Endothelial cell of umbilical vein (primary cell): ENCODE results near the gene SNX3. TPM values are rescaled to one million over a fixed set of nuclear protein-coding genes. Genes with fewer than 3 reads are reported as not detected.

Source experiments
- BruUV-seq: library from RNA; stranded (reverse); fragments of 400-500 nt; replicated peaks from 2 replicates; lab custom pipeline; 2021; lab: Mats Ljungman, UMichigan
- CTCF ChIA-PET: fragments of 300-600, 350-600 bp; sonication (Branson Sonifier 250); formaldehyde crosslinking; loops from one replicate; lab custom pipeline; 2021; ENCODE audit warnings: antibody characterized with exemption, inconsistent platforms; lab: Charles Lee
- POLR2A ChIA-PET: fragments of 300-600, 350-600 bp; sonication (Branson Sonifier 250); formaldehyde crosslinking; loops from one replicate; lab custom pipeline; 2021; ENCODE audit warnings: antibody characterized with exemption, inconsistent platforms; lab: Charles Lee
- DNase-seq: peaks from one replicate; pipeline ENCODE4 v3.0.0-alpha.2; 2011; ENCODE audit warnings: low read depth, low spot score
- FAIRE-seq: peaks from 2 replicates; lab custom pipeline; 2011; peaks lifted over from hg19 to GRCh38; lab: Jason Lieb, UNC
- H2AFZ ChIP-seq: 2 replicates; pipeline ENCODE4 v1.6.0; 2012; ENCODE audit warnings: low read depth, low read length, control low read depth, inconsistent platforms
- H3K27ac ChIP-seq: 2 replicates; pipeline ENCODE4 v1.5.1; 2011; ENCODE audit warnings: low read depth, mild to moderate bottlenecking, control low read depth, low read length, moderate library complexity; ENCODE audit not compliant: insufficient read depth
- H3K27me3 ChIP-seq, 2 experiments: 2 replicates each; pipeline versions ENCODE4 v1.6.0 to v1.6.1; 2011; ENCODE audit warnings: low read length in 2 of 2, mixed read lengths in 1 of 2; ENCODE audit not compliant: control insufficient read depth in 2 of 2, insufficient read depth in 2 of 2
- H3K36me3 ChIP-seq, 2 experiments: 2 replicates in 1 of 2; 3 replicates in 1 of 2; pipeline ENCODE4 v1.5.1; 2011; ENCODE audit warnings: low read length in 2 of 2, mild to moderate bottlenecking in 1 of 2, moderate library complexity in 1 of 2; ENCODE audit not compliant: control insufficient read depth in 2 of 2, insufficient read depth in 2 of 2; ENCODE audit errors: extremely low read depth in 1 of 2
- H3K4me1 ChIP-seq: 3 replicates; pipeline ENCODE4 v1.5.1; 2011; ENCODE audit warnings: mild to moderate bottlenecking, low read length; ENCODE audit not compliant: control insufficient read depth, insufficient read depth; ENCODE audit errors: extremely low read depth
- H3K4me2 ChIP-seq: 2 replicates; pipeline ENCODE4 v1.6.1; 2011; ENCODE audit warnings: low read length, control low read depth, mixed read lengths; ENCODE audit not compliant: insufficient read depth
- H3K4me3 ChIP-seq, 3 experiments: fragments of 200-600 bp in 1 of 3; sonication (generic), shearing (Covaris generic) in 1 of 3; replicated peaks in 1 of 3; 2 replicates each; pipeline ENCODE4 v1.5.1; 2011 to 2016; ENCODE audit warnings: control low read depth in 3 of 3, low read length in 3 of 3, mild to moderate bottlenecking in 2 of 3, inconsistent platforms in 1 of 3, low read depth in 1 of 3, moderate library complexity in 1 of 3; ENCODE audit not compliant: insufficient read depth in 1 of 3
- H3K79me2 ChIP-seq: 2 replicates; pipeline ENCODE4 v1.6.0; 2012; ENCODE audit warnings: low read length, inconsistent platforms; ENCODE audit not compliant: control insufficient read depth, insufficient read depth
- H3K9ac ChIP-seq: replicated peaks from 2 replicates; pipeline ENCODE3; 2011; ENCODE audit warnings: low read length, control low read depth; ENCODE audit not compliant: insufficient read depth; ENCODE audit errors: extremely low read depth
- H3K9me1 ChIP-seq: replicated peaks from 3 replicates; pipeline ENCODE4 v1.6.0; 2011; ENCODE audit warnings: mild to moderate bottlenecking, low read length; ENCODE audit not compliant: control insufficient read depth, insufficient read depth; ENCODE audit errors: extremely low read depth
- H3K9me3 ChIP-seq: replicated peaks from 2 replicates; pipeline ENCODE4 v1.5.1; 2012; ENCODE audit warnings: low read length, inconsistent platforms; ENCODE audit not compliant: control insufficient read depth, insufficient read depth
- H4K20me1 ChIP-seq: replicated peaks from 2 replicates; pipeline ENCODE3; 2011; ENCODE audit warnings: mild to moderate bottlenecking, low read length; ENCODE audit not compliant: control insufficient read depth, insufficient read depth; ENCODE audit errors: extremely low read depth
- EZH2 ChIP-seq: IDR thresholded peaks from 2 replicates; pipeline ENCODE4 v1.6.1; 2012; ENCODE audit warnings: borderline replicate concordance, low read depth, mild to moderate bottlenecking, moderate library complexity, low read length, inconsistent platforms; ENCODE audit not compliant: severe bottlenecking
- FOS ChIP-seq: IDR thresholded peaks from 2 replicates; pipeline ENCODE4 v1.6.1; 2011; ENCODE audit warnings: mild to moderate bottlenecking, low read length, moderate library complexity, borderline replicate concordance; ENCODE audit not compliant: insufficient read depth
- GATA2 ChIP-seq: IDR thresholded peaks from 2 replicates; pipeline ENCODE4 v1.7.0; 2011; ENCODE audit warnings: low read depth, mild to moderate bottlenecking, moderate library complexity, mixed read lengths, low read length; ENCODE audit not compliant: insufficient read length, insufficient read depth
- JUN ChIP-seq: IDR thresholded peaks from 2 replicates; pipeline ENCODE4 v1.6.1; 2011; ENCODE audit warnings: borderline replicate concordance, low read depth; ENCODE audit not compliant: insufficient read length, insufficient read depth
- MYC ChIP-seq: IDR thresholded peaks from one replicate; pipeline ENCODE4 v1.6.1; 2011; ENCODE audit warnings: mild to moderate bottlenecking, low read depth, low read length
- POLR2A ChIP-seq: IDR thresholded peaks from 2 replicates; pipeline ENCODE4 v1.6.1; 2012; ENCODE audit warnings: low read depth, mild to moderate bottlenecking, control low read depth, low read length
- POLR2AphosphoS5 ChIP-seq: IDR thresholded peaks from 2 replicates; pipeline ENCODE4 v1.6.1; 2012; ENCODE audit warnings: low read depth, mild to moderate bottlenecking, control low read depth, low read length, moderate library complexity; ENCODE audit not compliant: insufficient read depth
- dilution Hi-C: fragments of 300-500 bp; cut with MboI; formaldehyde crosslinking; loops from one replicate; pipeline ENCODE4 v1.15.0; 2019; ENCODE audit warnings: low sequenced_read_pairs; ENCODE audit not compliant: extremely low pct_ligation_motif_present
- intact Hi-C: fragments of 100-400 bp; cut with micrococcal nuclease; formaldehyde crosslinking; loops from one replicate; pipeline ENCODE4 v1.10.0; 2022
- polyA plus RNA-seq, 4 experiments: library from polyadenylated mRNA; depleted of rRNA in 3 of 4; stranded (reverse) in 3 of 4; unstranded in 1 of 4; fragments of >200 nt; gene quantifications; 2 replicates each; pipeline versions ENCODE4 v1.2.1 to v1.2.3, GENCODE V29; 2011 to 2012; ENCODE audit warnings: missing spikeins in 1 of 4
- total RNA-seq: library from RNA; stranded (reverse); gene quantifications from 2 replicates; pipeline ENCODE4 v1.2.3, GENCODE V29; 2021
- TF ChIP-seq, protein P1 (sequence below): IDR thresholded peaks from 2 replicates; pipeline ENCODE4 v1.6.1; 2011; ENCODE audit not compliant: insufficient read depth, insufficient read length
- TF ChIP-seq, protein P2 (sequence below), 2 donors: IDR thresholded peaks; 1 replicate in 1 of 2; 2 replicates in 1 of 2; pipeline ENCODE4 v1.5.1; 2011; ENCODE audit warnings: low read length in 2 of 2, mild to moderate bottlenecking in 2 of 2, moderate library complexity in 2 of 2, control low read depth in 1 of 2, inconsistent platforms in 1 of 2, low read depth in 1 of 2; ENCODE audit not compliant: insufficient read depth in 1 of 2; ENCODE audit errors: extremely low read depth in 1 of 2

The SNX3 gene
- total and polyA plus RNA-seq, 2 donors (not counting 3 experiments of a cell fraction or from before 2014, with no cell fraction given) = 155 to 281 TPM

DNA sequence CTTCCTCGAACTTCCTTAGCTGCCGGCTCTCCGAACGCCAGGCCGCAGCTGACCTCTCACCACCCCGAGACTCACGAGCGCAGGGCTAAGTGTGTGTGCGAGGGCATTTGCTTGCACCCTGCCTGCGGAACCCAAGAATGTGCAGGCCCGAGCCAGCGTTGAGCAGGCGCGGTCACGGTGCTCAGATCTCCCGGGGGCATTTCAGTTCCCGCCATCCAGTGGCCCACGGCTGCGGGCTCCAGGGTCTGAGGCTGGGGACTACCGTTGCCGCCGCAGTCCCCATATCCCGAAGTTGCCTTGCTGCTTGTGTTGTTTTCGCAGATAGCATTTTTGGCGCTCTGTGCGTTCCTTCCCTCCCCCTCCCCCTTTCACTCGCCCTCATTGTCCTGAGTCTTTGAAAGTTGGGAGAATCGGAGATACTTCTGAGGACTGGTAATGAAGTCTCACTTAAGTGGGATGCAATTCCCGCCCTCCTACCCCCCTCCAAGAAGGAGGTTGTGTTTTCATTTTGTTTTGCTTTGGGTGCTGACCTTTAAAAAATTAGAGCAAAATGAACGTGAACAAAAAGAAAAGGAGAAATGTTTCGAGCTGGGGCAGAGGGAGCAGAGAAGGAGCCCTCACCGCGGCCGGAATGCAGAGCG lies 93.3 kb downstream of the SNX3 start:
- Histone ChIP-seq H3K27me3 (peaks cover 97 to 100% of the 10 kb centered on the region in 2 experiments), H3K36me3 (no peaks in the 10 kb centered on the region), H3K4me3 (no peak overlapping the region), H3K4me2 (no peak overlapping the region), H3K9ac (no peak overlapping the region), H3K9me3 (no peaks in the 10 kb centered on the region), H3K9me1 (no peaks in the 10 kb centered on the region), H3K27ac (no peak overlapping the region), H3K79me2 (no peaks in the 10 kb centered on the region), H2AFZ (no peak overlapping the region), H3K4me1 (peaks cover 4% of the 10 kb centered on the region), H4K20me1 (no peaks in the 10 kb centered on the region)
- DNase-seq (no peak), FAIRE-seq (no peak)
- CTCF ChIA-PET = interaction anchor here (0.9 to 1.8 kb wide), 3 partner anchors 9 to 93 kb away, joined by 3 to 6 read pairs (median 4); partner anchors contain the start of gene SNX3
- intact Hi-C loops (loop anchor here (2.0 to 5.0 kb wide), 2 partner anchors 53 to 325 kb away; no protein-coding TSS in a partner anchor), dilution Hi-C loops (no loop called here)
- POLR2A ChIA-PET = no interaction called here
- peak; percentile 9 for TF ChIP-seq EZH2
- TF ChIP-seq FOS = no peak
- BruUV-seq = no TSS peak

DNA sequence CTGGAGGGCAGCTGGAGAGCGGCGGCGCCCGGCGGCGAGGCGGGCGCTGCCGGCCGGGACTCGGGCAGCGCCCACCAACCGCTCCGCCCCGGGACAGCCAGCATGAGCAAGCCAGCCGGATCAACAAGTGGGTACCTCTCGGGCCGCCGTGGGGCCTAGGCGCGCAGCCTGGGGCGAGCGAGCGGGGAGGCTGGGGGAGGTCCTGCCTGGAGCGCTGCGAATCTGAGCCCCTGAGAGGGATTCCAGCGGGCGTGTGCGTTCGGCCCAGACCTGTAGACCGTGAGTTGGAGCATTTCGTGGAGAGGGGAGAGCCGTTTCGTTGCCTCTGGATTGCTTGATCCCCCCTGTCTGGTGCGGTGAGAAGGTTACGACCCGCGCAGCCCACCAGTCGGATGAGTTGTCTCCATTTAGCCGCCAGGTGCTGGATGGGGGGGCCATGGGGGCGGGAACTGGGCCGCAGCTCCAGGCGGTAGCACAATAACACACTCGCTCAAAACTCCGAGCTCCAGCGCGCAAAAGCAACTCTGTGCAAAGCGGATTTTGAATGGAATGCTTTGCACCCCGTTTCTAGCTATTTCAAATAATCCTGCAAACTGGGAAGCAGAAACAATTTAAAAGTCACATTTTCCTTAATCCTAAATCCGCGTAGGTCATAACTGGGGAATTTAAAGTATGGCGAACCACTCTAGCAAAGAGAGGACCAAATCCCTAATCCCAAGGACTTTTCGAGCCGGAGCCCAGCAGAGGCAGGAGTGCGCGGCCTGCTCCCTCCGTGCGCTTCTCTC lies 94.0 kb downstream of the SNX3 start:
- ChIA-PET CTCF (interaction anchor here (1.8 kb wide), 1 partner anchor 10 kb away, joined by 6 read pairs; no protein-coding TSS in a partner anchor), POLR2A (no interaction called here)
- Histone ChIP-seq H3K4me1 (peaks cover 4% of the 10 kb centered on the region), H3K27me3 (peaks cover 97 to 100% of the 10 kb centered on the region in 2 experiments), H3K9ac (no peak overlapping the region), H4K20me1 (no peaks in the 10 kb centered on the region), H3K27ac (no peak overlapping the region), H3K79me2 (no peaks in the 10 kb centered on the region), H3K36me3 (no peaks in the 10 kb centered on the region), H3K4me3 (no peak overlapping the region), H3K9me3 (no peaks in the 10 kb centered on the region), H3K4me2 (no peak overlapping the region), H2AFZ (no peak overlapping the region), H3K9me1 (no peaks in the 10 kb centered on the region)
- no peak for DNase-seq
- no peak for FAIRE-seq
- intact Hi-C loops (loop anchor here (5.0 kb wide), 1 partner anchor 325 kb away; no protein-coding TSS in a partner anchor), dilution Hi-C loops (no loop called here)
- no TSS peak for BruUV-seq
- TF ChIP-seq EZH2 (no peak), POLR2AphosphoS5 (no peak), FOS (no peak), POLR2A (no peak), JUN (no peak), MYC (no peak), GATA2 (no peak)
- TF ChIP-seq, protein P1, sequence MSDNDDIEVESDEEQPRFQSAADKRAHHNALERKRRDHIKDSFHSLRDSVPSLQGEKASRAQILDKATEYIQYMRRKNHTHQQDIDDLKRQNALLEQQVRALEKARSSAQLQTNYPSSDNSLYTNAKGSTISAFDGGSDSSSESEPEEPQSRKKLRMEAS = no peak
- TF ChIP-seq, protein P2, sequence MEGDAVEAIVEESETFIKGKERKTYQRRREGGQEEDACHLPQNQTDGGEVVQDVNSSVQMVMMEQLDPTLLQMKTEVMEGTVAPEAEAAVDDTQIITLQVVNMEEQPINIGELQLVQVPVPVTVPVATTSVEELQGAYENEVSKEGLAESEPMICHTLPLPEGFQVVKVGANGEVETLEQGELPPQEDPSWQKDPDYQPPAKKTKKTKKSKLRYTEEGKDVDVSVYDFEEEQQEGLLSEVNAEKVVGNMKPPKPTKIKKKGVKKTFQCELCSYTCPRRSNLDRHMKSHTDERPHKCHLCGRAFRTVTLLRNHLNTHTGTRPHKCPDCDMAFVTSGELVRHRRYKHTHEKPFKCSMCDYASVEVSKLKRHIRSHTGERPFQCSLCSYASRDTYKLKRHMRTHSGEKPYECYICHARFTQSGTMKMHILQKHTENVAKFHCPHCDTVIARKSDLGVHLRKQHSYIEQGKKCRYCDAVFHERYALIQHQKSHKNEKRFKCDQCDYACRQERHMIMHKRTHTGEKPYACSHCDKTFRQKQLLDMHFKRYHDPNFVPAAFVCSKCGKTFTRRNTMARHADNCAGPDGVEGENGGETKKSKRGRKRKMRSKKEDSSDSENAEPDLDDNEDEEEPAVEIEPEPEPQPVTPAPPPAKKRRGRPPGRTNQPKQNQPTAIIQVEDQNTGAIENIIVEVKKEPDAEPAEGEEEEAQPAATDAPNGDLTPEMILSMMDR (IDR thresholded peaks at IDR 0.05; ENCODE audit: extremely low read depth in 1 of 2, insufficient read depth in 1 of 2, low read depth in 1 of 2, low read length in 2 of 2) = no peak
